ENCODE measurements around the gene TCN1.

Gene TCN1

GRCh38 chr11:59807047-59807610, 59.2 kb downstream of the TCN1 start:
- DNase-seq, result no peak

- no peak for DNase-seq
These were observed 62.2 kb downstream of the TCN1 start for GRCh38 chr11:59804061-59804460.
